ENCODE data around the gene OR4C6.

OR4C6 gene

GRCh38 chr11:55655096-55655495, 6.9 kb upstream of the OR4C6 start:
- no peaks in the 10 kb centered on the region for H3K79me2 ChIP-seq
- H2AFZ ChIP-seq = no peak overlapping the region
- TF ChIP-seq CTCF (IDR thresholded peaks at IDR 0.05) = no peak

GRCh38 chr11:55658031-55658573, 3.9 kb upstream of the OR4C6 start:
- no peak overlapping the region for H2AFZ ChIP-seq
- H3K4me2 ChIP-seq (ENCODE audit: low read length) = no peak overlapping the region
- H3K9ac ChIP-seq = no peak overlapping the region
- H3K79me2 ChIP-seq = no peaks in the 10 kb centered on the region
- H3K4me1 ChIP-seq = no peaks in the 10 kb centered on the region
- no peaks in the 10 kb centered on the region for H3K9me3 ChIP-seq (ENCODE audit: control insufficient read depth, low read length)
- TF ChIP-seq CTCF (IDR thresholded peaks at IDR 0.05) = no peak
- no peak overlapping the region for H3K27ac ChIP-seq
- H3K27me3 ChIP-seq (ENCODE audit: control insufficient read depth, insufficient read depth, low read length) = no peaks in the 10 kb centered on the region
- H3K4me3 ChIP-seq (ENCODE audit: low read depth, low read length) = no peak overlapping the region
- no peaks in the 10 kb centered on the region for H3K36me3 ChIP-seq (ENCODE audit: control insufficient read depth, insufficient read depth, low read length)

More at GRCh38 chr11:55655096-55655495, 6.9 kb upstream of the OR4C6 start:
- H3K9me3 ChIP-seq (ENCODE audit: control insufficient read depth, low read length) = no peaks in the 10 kb centered on the region
- no peaks in the 10 kb centered on the region for H3K27me3 ChIP-seq (ENCODE audit: control insufficient read depth, insufficient read depth, low read length)
- H3K4me3 ChIP-seq (ENCODE audit: low read depth, low read length) = no peak overlapping the region
- H3K27ac ChIP-seq = no peak overlapping the region
- no peak overlapping the region for H3K4me2 ChIP-seq (ENCODE audit: low read length)
- H3K4me1 ChIP-seq = no peaks in the 10 kb centered on the region
- H3K9ac ChIP-seq = no peak overlapping the region
- H3K36me3 ChIP-seq (ENCODE audit: control insufficient read depth, insufficient read depth, low read length) = no peaks in the 10 kb centered on the region

- H3K9me3 ChIP-seq (ENCODE audit: control insufficient read depth, low read length) = no peaks in the 10 kb centered on the region
- no peaks in the 10 kb centered on the region for H3K4me1 ChIP-seq
- no peak for TF ChIP-seq CTCF (IDR thresholded peaks at IDR 0.05)
- no peaks in the 10 kb centered on the region for H3K36me3 ChIP-seq (ENCODE audit: control insufficient read depth, insufficient read depth, low read length)
- H3K4me2 ChIP-seq (ENCODE audit: low read length) = no peak overlapping the region
- no peaks in the 10 kb centered on the region for H3K27me3 ChIP-seq (ENCODE audit: control insufficient read depth, insufficient read depth, low read length)
- no peak overlapping the region for H3K27ac ChIP-seq
- H2AFZ ChIP-seq = no peak overlapping the region
- H3K9ac ChIP-seq = no peak overlapping the region
- H3K4me3 ChIP-seq (ENCODE audit: low read depth, low read length) = no peak overlapping the region
- H3K79me2 ChIP-seq = no peaks in the 10 kb centered on the region
Observed at GRCh38 chr11:55658608-55659007, 3.4 kb upstream of the OR4C6 start.

GRCh38 chr11:55669376-55669775, 7.4 kb downstream of the OR4C6 start:
- Histone ChIP-seq H3K27ac (no peak overlapping the region), H3K9me3 (ENCODE audit: control insufficient read depth, low read length) (no peaks in the 10 kb centered on the region), H3K4me2 (ENCODE audit: low read length) (no peak overlapping the region), H3K27me3 (ENCODE audit: control insufficient read depth, insufficient read depth, low read length) (no peaks in the 10 kb centered on the region), H3K4me1 (no peaks in the 10 kb centered on the region), H3K9ac (no peak overlapping the region), H3K4me3 (ENCODE audit: low read depth, low read length) (no peak overlapping the region), H3K79me2 (no peaks in the 10 kb centered on the region), H3K36me3 (ENCODE audit: control insufficient read depth, insufficient read depth, low read length) (no peaks in the 10 kb centered on the region), H2AFZ (no peak overlapping the region)
- TF ChIP-seq CTCF (IDR thresholded peaks at IDR 0.05) = no peak

- Histone ChIP-seq H3K9ac (no peak overlapping the region), H3K27me3 (ENCODE audit: control insufficient read depth, insufficient read depth, low read length) (no peaks in the 10 kb centered on the region), H3K36me3 (ENCODE audit: control insufficient read depth, insufficient read depth, low read length) (no peaks in the 10 kb centered on the region), H3K9me3 (ENCODE audit: control insufficient read depth, low read length) (no peaks in the 10 kb centered on the region), H3K4me2 (ENCODE audit: low read length) (no peak overlapping the region), H3K79me2 (no peaks in the 10 kb centered on the region), H3K4me3 (ENCODE audit: low read depth, low read length) (no peak overlapping the region), H2AFZ (no peak overlapping the region), H3K4me1 (no peaks in the 10 kb centered on the region), H3K27ac (no peak overlapping the region)
- no peak for TF ChIP-seq CTCF (IDR thresholded peaks at IDR 0.05)
Observed at GRCh38 chr11:55673860-55674259, 11.9 kb downstream of the OR4C6 start.

All from parathyroid adenoma (tissue), 2 donors.